D721Med (cell line): ENCODE results near the gene ODF2L.

Experiments used
- DNase-seq: peaks from one replicate; pipeline ENCODE4 v3.0.0; 2011; ENCODE audit warnings: low spot score; ENCODE audit not compliant: insufficient read length
- FAIRE-seq: peaks from 2 replicates; lab custom pipeline; 2011; peaks lifted over from hg19 to GRCh38; lab: Jason Lieb, UNC
- CTCF ChIP-seq: IDR thresholded peaks from 2 replicates; pipeline ENCODE4 v1.5.1; 2012; ENCODE audit warnings: mild to moderate bottlenecking, control low read depth; ENCODE audit not compliant: insufficient read depth; ENCODE audit errors: missing control alignments

The ODF2L gene

GRCh38 chr1:86346388-86346787 lies 49.7 kb downstream of the ODF2L start:
- no peak for FAIRE-seq
- no peak for TF ChIP-seq CTCF

GRCh38 chr1:86345042-86345441 lies 51.1 kb downstream of the ODF2L start:
- no peak for TF ChIP-seq CTCF
- FAIRE-seq (no peak), DNase-seq (no peak)

More at GRCh38 chr1:86346388-86346787, 49.7 kb downstream of the ODF2L start:
- DNase-seq, result no peak

GRCh38 chr1:86339906-86340305 lies 56.2 kb downstream of the ODF2L start:
- no peak for TF ChIP-seq CTCF
- FAIRE-seq, result no peak

GRCh38 chr1:86339014-86339812 lies 56.9 kb downstream of the ODF2L start:
- FAIRE-seq, result no peak
- TF ChIP-seq CTCF, result no peak
- no peak for DNase-seq

More at GRCh38 chr1:86339906-86340305, 56.2 kb downstream of the ODF2L start:
- no peak for DNase-seq

GRCh38 chr1:86335916-86336315 lies 60.2 kb downstream of the ODF2L start:
- FAIRE-seq (no peak), DNase-seq (no peak)
- TF ChIP-seq CTCF, result no peak

- DNase-seq (no peak), FAIRE-seq (no peak)
- no peak for TF ChIP-seq CTCF
Measured at GRCh38 chr1:86325264-86325663, 70.9 kb downstream of the ODF2L start.
